Measurements from ENCODE around the gene SLC37A1.

The SLC37A1 gene

DNA sequence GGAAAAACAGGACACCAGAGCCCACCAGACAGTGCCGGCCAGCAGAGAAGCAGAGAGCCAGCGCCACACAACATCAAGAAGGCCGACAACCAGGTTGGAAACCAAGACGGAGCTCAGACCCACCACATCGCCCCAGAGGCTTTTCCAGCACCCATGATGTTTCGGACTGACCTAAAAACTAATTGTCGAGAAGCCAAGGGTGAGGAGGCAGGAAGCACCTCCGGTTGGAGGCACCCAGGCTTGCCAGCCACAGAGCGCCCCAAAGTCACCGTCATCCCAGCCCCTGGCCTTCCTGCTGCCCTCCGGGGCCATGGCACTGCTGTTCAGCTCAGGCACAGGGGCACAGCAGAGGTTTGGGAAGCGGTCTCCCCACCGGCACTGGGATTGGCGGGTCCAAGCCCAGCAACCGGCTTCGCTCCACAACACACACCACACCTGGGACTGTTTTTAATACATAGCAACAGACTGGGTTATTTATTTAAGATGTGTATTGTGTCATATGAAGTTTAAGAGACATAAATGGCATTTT is 67.2 kb downstream of the SLC37A1 start:
- H3K9me3 Mint-ChIP-seq, result peaks cover 26% of the 10 kb centered on the region
- no peak overlapping the region for H3K27ac Mint-ChIP-seq
- H3K4me3 Mint-ChIP-seq, result no peak overlapping the region
- no peak for DNase-seq
- H3K27me3 Mint-ChIP-seq (ENCODE audit: low read depth, poor library complexity), result peaks cover 6% of the 10 kb centered on the region
- peaks cover 24% of the 10 kb centered on the region for H3K36me3 Mint-ChIP-seq (ENCODE audit: low read depth)
- TF ChIP-seq, protein P1, sequence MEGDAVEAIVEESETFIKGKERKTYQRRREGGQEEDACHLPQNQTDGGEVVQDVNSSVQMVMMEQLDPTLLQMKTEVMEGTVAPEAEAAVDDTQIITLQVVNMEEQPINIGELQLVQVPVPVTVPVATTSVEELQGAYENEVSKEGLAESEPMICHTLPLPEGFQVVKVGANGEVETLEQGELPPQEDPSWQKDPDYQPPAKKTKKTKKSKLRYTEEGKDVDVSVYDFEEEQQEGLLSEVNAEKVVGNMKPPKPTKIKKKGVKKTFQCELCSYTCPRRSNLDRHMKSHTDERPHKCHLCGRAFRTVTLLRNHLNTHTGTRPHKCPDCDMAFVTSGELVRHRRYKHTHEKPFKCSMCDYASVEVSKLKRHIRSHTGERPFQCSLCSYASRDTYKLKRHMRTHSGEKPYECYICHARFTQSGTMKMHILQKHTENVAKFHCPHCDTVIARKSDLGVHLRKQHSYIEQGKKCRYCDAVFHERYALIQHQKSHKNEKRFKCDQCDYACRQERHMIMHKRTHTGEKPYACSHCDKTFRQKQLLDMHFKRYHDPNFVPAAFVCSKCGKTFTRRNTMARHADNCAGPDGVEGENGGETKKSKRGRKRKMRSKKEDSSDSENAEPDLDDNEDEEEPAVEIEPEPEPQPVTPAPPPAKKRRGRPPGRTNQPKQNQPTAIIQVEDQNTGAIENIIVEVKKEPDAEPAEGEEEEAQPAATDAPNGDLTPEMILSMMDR (IDR thresholded peaks at IDR 0.05), result no peak
- peaks cover 8% of the 10 kb centered on the region for H3K4me1 Mint-ChIP-seq

DNA sequence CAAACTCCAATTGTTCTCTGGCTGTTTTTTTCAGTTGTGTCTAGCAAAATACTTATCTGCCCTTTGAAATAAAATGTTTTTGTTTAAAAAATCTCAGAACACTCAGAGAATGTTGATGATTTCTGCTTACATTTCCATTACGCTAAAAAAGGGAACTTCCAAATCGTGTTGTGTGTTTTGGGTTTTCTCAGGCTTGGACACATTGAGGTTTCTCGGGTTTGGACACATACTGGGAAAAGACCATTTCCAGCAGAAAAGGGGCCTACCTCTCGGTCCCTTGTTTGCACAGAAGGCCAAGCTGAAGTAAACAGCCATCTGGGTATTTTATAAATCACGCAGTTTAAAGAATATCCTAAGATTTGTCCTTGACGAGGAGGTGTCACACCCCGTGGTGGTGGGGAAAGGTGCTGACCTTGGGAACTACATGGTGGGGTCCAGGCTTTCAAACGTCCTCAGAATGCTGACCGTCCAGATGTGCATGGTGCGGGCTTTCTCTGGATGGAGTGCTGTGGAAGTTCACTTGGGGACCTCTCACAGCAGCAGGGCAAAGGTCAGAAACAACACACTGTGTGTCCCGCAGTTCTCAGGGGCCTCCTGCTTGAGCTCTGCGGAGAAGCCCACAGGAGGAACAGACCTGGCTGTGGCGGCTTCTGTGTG is 67.8 kb downstream of the SLC37A1 start:
- H3K27me3 Mint-ChIP-seq (ENCODE audit: low read depth, poor library complexity), result peaks cover 6% of the 10 kb centered on the region
- H3K4me1 Mint-ChIP-seq, result peaks cover 8% of the 10 kb centered on the region
- H3K27ac Mint-ChIP-seq, result no peak overlapping the region
- H3K4me3 Mint-ChIP-seq, result no peak overlapping the region
- TF ChIP-seq, protein P1 (IDR thresholded peaks at IDR 0.05), result no peak
- H3K36me3 Mint-ChIP-seq (ENCODE audit: low read depth), result peaks cover 19% of the 10 kb centered on the region
- peaks cover 20% of the 10 kb centered on the region for H3K9me3 Mint-ChIP-seq
- no peak for DNase-seq

DNA sequence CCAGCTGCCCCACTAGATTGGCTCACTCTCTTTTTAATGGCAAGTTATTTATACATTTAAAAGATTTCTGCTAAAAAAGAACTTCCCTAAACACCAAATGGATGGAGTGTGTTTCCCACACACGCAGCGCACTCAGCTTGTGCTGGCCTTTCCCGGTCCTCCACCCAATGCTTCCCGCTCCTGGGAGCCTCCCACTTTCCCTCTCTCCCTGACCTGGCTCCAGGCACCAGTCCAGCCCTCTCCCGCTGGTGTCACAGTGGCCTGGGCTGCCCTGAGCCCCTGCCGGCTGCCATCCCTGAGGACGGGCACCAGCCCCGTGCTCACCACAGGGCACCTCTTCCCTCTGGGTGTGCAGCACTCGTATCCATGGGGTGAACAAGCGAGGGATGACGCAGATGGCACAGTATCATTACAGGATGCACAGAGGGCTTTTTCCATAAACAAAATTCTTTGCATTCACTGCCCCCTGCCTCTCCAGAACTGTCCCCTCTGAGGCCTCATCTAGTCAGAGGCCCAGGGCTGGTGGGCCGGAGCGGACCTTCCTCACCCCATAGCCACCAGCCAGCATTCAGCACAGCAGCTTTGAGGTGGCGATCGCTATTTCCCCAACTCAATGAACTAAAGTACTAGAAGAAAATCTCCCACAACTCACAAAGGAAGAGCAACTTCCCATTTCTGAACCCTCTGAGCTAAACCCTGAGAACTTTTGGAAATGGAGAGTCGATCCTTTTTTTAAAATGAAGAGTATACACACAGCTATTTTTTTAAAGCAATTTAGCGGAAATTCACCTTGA is 68.5 kb downstream of the SLC37A1 start:
- H3K4me1 Mint-ChIP-seq, result peaks cover 8% of the 10 kb centered on the region
- no peak overlapping the region for H3K4me3 Mint-ChIP-seq
- H3K27ac Mint-ChIP-seq, result no peak overlapping the region
- TF ChIP-seq, protein P1 (IDR thresholded peaks at IDR 0.05), result no peak
- H3K9me3 Mint-ChIP-seq, result peaks cover 13% of the 10 kb centered on the region
- DNase-seq, result no peak
- H3K36me3 Mint-ChIP-seq (ENCODE audit: low read depth), result peaks cover 14% of the 10 kb centered on the region
- peaks cover 6% of the 10 kb centered on the region for H3K27me3 Mint-ChIP-seq (ENCODE audit: low read depth, poor library complexity)

DNA sequence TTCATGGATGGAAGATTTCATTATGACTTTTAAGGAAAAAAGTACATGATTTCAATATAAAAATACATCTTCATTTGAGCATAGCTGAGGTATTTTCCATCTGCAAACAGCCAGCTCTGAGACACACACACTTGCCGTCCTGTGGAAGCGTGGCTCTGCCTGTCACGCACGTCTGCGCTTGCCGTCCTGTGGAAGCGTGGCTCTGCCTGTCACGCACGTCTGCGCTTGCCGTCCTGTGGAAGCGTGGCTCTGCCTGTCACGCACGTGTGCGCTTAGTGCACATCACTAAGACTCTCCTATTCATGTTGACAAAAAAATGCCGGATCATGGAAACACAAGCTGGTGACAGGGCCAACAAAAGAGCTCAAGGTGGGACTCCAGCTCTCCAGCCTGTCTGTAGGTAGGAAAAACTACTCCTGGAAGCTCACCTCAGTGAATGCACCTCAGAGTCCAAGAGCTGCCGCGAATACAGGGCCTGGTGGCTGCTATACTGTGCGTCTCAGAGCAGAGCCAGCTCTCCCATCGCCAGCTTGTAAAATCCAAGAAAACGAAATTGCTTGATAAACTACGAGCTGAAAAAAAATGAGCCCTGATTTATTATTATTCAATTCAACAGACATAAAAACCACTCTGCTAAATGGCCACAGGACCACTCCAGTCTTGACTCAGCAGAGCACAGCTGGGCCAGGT is 69.3 kb downstream of the SLC37A1 start:
- Mint-ChIP-seq H3K4me3 (no peak overlapping the region), H3K9me3 (peaks cover 5% of the 10 kb centered on the region), H3K36me3 (ENCODE audit: low read depth) (peaks cover 6% of the 10 kb centered on the region), H3K27me3 (ENCODE audit: low read depth, poor library complexity) (peaks cover 6% of the 10 kb centered on the region), H3K4me1 (peaks cover 8% of the 10 kb centered on the region), H3K27ac (no peak overlapping the region)
- TF ChIP-seq, protein P1 (IDR thresholded peaks at IDR 0.05), result no peak
- DNase-seq, result no peak

DNA sequence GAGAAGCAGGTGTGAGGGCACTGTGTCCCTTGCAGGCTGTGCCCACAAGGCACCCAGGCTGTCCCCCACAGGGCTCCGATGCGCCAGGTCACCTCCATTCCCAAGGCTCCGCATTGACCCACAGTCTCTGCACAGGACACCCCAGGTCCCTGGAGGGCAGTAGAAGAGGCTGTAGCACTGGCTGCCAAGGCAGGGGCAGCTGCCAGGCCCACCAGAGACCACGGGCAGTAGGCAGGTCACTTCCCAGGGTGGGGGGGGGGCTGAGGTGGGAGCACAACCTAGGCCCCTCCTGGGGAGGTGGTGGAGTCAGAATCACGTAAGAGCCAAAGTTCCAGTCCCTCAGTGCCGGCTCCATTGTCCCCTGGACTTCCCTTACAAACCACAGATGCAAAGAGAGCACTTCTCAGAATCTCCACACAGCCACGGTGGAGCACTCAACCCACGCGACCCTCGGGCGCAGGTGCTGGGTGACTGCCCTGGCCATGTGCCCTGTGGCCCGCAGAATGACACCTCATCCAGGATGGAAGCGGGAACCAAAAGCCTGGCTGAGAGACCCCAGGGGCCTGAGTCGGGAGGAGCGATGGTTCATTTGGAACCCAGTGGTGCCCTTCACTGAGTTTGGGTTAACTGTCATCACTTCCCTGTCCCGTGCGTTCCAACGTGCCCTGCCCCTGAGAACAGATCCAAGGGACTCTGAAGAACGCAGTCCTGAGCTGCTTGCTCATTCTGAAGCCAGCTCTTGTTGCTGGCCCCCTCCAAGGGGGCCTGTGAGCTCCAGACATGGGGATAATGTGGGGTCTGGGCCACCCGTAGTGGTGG is 70.0 kb downstream of the SLC37A1 start:
- Mint-ChIP-seq H3K27me3 (ENCODE audit: low read depth, poor library complexity) (peaks cover 3% of the 10 kb centered on the region), H3K4me3 (no peak overlapping the region), H3K36me3 (ENCODE audit: low read depth) (no peaks in the 10 kb centered on the region), H3K9me3 (no peaks in the 10 kb centered on the region), H3K27ac (no peak overlapping the region), H3K4me1 (peaks cover 8% of the 10 kb centered on the region)
- DNase-seq, result no peak
- TF ChIP-seq, protein P1 (IDR thresholded peaks at IDR 0.05), result no peak
